ENCODE results near the gene GBF1.

GRCh38 chr10:102342958-102343357 is 97.6 kb downstream of the GBF1 start:
- TF ChIP-seq CTCF (CRISPR knock-in tag; IDR thresholded peaks at IDR 0.05) = no peak
- TF ChIP-seq MYNN (CRISPR knock-in tag; IDR thresholded peaks at IDR 0.05; ENCODE audit: low read depth) = no peak
- TF ChIP-seq SIN3B (IDR thresholded peaks at IDR 0.05; ENCODE audit: low read length) = no peak
